Measurements from ENCODE around the gene FAAP100. TPM values are rescaled to one million over a fixed set of nuclear protein-coding genes. Genes with fewer than 3 reads are reported as not detected.

Gene FAAP100
- polyA plus RNA-seq, 1 donor (not counting 4 experiments of a cell fraction or from before 2014, with no cell fraction given): 3.8 TPM

DNA sequence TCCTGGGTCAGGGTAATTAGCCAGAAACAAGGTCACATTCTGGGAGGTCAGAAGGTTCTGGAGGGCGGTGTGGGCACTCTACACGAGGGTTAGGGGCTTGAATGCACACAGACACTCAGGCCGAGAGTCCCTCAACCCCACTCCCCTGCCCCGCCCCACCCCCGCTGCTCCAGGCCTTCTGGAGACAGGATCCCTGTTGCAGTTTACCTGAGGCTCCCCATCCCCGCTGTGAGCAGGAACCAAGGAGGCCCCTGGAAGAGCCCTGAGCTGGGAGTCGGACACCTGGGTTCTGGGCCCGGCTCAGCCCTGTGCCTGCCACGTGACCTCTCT is 35.2 kb downstream of the FAAP100 start:
- Histone ChIP-seq H3K27me3 (ENCODE audit: control insufficient read depth, extremely low read depth, insufficient read depth, low read length) (peaks cover 3% of the 10 kb centered on the region), H3K27ac (ENCODE audit: control insufficient read depth, insufficient read depth, low read length) (no peak overlapping the region), H3K79me2 (ENCODE audit: control insufficient read depth, insufficient read depth, low read length) (peaks cover 5% of the 10 kb centered on the region), H2AFZ (ENCODE audit: control insufficient read depth, low read length) (no peak overlapping the region), H3K4me3 (ENCODE audit: control insufficient read depth in 2 of 3, extremely low read depth in 1 of 3, insufficient read depth in 2 of 3, low read depth in 1 of 3, low read length in 3 of 3) (no peak overlapping the region), H3K9ac (ENCODE audit: control insufficient read depth, extremely low read depth, insufficient read depth, low read length) (no peak overlapping the region), H4K20me1 (ENCODE audit: control insufficient read depth, extremely low read depth, insufficient read depth, low read length) (peaks cover 3% of the 10 kb centered on the region), H3K9me1 (ENCODE audit: control insufficient read depth, extremely low read depth, insufficient read depth, low read length) (no peaks in the 10 kb centered on the region), H3K4me1 (ENCODE audit: control insufficient read depth, extremely low read depth, insufficient read depth, low read length) (peaks cover 14% of the 10 kb centered on the region), H3K36me3 (ENCODE audit: control insufficient read depth in 2 of 2, extremely low read depth in 1 of 2, insufficient read depth in 2 of 2, low read length in 2 of 2) (peaks cover 1 to 3% of the 10 kb centered on the region in 2 experiments), H3K4me2 (ENCODE audit: control insufficient read depth, extremely low read depth, insufficient read depth, low read depth, low read length) (no peak overlapping the region), H3K9me3 (ENCODE audit: control insufficient read depth, low read depth, low read length) (no peaks in the 10 kb centered on the region)
- dilution Hi-C loops (cut with MboI; ENCODE audit: extremely low pct_ligation_motif_present, low sequenced_read_pairs): no loop called here
- TF ChIP-seq EZH2 (IDR thresholded peaks at IDR 0.05; ENCODE audit: low read length): no peak
- TF ChIP-seq, protein P1, sequence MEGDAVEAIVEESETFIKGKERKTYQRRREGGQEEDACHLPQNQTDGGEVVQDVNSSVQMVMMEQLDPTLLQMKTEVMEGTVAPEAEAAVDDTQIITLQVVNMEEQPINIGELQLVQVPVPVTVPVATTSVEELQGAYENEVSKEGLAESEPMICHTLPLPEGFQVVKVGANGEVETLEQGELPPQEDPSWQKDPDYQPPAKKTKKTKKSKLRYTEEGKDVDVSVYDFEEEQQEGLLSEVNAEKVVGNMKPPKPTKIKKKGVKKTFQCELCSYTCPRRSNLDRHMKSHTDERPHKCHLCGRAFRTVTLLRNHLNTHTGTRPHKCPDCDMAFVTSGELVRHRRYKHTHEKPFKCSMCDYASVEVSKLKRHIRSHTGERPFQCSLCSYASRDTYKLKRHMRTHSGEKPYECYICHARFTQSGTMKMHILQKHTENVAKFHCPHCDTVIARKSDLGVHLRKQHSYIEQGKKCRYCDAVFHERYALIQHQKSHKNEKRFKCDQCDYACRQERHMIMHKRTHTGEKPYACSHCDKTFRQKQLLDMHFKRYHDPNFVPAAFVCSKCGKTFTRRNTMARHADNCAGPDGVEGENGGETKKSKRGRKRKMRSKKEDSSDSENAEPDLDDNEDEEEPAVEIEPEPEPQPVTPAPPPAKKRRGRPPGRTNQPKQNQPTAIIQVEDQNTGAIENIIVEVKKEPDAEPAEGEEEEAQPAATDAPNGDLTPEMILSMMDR (optimal IDR thresholded peaks at IDR 0.05 in 1 of 3, IDR thresholded peaks at IDR 0.05 in 1 of 3, conservative IDR thresholded peaks at IDR 0.05 in 1 of 3; ENCODE audit: extremely low read depth in 1 of 3, insufficient read depth in 2 of 3, low read length in 3 of 3): no peak
- DNase-seq (ENCODE audit: low read depth, low spot score): no peak
- no peak for FAIRE-seq

DNA sequence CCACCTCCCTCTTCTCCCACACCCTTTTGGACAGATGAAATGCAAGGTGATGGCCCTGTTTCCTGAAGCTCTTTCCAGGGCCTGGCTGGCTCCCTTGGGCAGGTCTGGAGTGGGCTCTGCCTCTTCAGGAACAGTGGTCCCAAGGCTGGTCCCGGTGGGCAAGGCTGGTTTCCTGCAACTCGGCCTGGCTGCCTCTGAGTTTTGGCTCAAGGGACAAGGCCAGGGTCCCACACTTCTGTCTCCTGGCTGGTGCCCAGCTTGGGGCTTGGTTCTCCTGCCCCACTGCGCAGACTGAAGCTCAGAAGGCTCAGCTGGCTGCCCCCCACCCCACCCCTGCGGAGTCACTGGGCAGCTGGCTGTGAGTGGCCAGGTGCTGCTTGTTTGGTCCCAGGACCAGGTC is 35.7 kb downstream of the FAAP100 start:
- Histone ChIP-seq H3K27me3 (ENCODE audit: control insufficient read depth, extremely low read depth, insufficient read depth, low read length) (no peaks in the 10 kb centered on the region), H3K4me2 (ENCODE audit: control insufficient read depth, extremely low read depth, insufficient read depth, low read depth, low read length) (peak overlapping the region; percentile 93), H3K4me1 (ENCODE audit: control insufficient read depth, extremely low read depth, insufficient read depth, low read length) (peaks cover 14% of the 10 kb centered on the region), H3K79me2 (ENCODE audit: control insufficient read depth, insufficient read depth, low read length) (peaks cover 11% of the 10 kb centered on the region), H3K36me3 (ENCODE audit: control insufficient read depth in 2 of 2, extremely low read depth in 1 of 2, insufficient read depth in 2 of 2, low read length in 2 of 2) (peaks cover 7% of the 10 kb centered on the region in 2 experiments), H2AFZ (ENCODE audit: control insufficient read depth, low read length) (no peak overlapping the region), H3K9me1 (ENCODE audit: control insufficient read depth, extremely low read depth, insufficient read depth, low read length) (no peaks in the 10 kb centered on the region), H3K9me3 (ENCODE audit: control insufficient read depth, low read depth, low read length) (no peaks in the 10 kb centered on the region), H4K20me1 (ENCODE audit: control insufficient read depth, extremely low read depth, insufficient read depth, low read length) (peaks cover 8% of the 10 kb centered on the region), H3K9ac (ENCODE audit: control insufficient read depth, extremely low read depth, insufficient read depth, low read length) (no peak overlapping the region), H3K4me3 (ENCODE audit: control insufficient read depth in 2 of 3, extremely low read depth in 1 of 3, insufficient read depth in 2 of 3, low read depth in 1 of 3, low read length in 3 of 3) (no peak overlapping the region), H3K27ac (ENCODE audit: control insufficient read depth, insufficient read depth, low read length) (no peak overlapping the region)
- DNase-seq (ENCODE audit: low read depth, low spot score): no peak
- no peak for FAIRE-seq
- TF ChIP-seq, protein P1 (optimal IDR thresholded peaks at IDR 0.05 in 1 of 3, IDR thresholded peaks at IDR 0.05 in 1 of 3, conservative IDR thresholded peaks at IDR 0.05 in 1 of 3; ENCODE audit: extremely low read depth in 1 of 3, insufficient read depth in 2 of 3, low read length in 3 of 3): no peak
- no peak for TF ChIP-seq EZH2 (IDR thresholded peaks at IDR 0.05; ENCODE audit: low read length)
- dilution Hi-C loops (cut with MboI; ENCODE audit: extremely low pct_ligation_motif_present, low sequenced_read_pairs): no loop called here
